ENCODE measurements around the gene KIF26B.

Gene KIF26B

DNA sequence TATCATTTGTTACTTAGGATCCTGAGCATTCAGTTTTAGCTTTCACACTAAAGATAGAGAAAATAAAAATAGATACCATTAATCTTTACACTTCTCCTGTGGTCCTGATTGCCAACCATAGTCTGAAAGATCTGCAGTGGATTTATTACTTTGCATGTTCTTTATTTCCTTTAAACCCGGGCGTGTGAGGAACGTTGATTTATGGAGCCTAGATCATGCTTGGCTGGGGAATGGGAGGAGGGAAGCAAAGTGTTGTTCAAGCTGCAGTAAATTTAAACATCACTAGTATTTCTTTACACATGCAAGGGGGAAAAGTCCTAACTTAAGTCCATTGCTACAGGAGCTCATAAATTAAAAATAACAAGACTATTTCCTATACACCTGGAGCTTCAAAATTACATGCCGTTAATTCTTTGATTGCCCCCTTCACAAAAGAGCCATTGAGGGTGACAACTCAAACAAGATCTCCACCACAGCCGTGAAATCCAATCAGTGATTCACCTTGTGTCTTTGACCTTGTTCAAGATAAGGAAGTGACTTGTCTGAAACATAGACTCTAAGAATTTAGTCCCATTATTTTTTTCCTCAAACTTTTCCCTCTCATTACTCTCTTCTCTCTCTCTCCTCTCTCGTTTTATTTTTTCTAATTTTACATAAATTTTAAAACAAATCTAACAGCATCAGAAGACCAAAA, 282.7 kb downstream of the KIF26B start:
- no peak for DNase-seq

DNA sequence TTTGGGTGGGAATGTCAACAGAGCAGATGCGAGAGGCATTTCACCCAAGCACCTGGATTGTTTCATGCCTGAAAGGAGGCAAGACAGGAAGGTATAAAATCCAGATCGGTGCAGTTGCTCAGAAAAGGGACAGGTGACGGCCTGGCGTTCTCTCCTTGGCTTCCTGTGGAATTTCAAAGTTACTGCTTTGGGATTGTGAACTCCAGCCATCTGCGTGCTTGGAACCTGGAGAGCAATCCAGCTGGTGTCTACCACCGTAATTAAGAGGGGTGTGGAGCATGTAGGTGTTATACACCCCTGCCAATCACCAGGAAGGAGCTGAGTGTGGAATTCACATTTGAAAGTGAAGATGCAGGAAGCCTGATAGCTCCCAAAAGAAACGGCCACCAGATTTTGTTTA, 286.1 kb downstream of the KIF26B start:
- DNase-seq: no peak

DNA sequence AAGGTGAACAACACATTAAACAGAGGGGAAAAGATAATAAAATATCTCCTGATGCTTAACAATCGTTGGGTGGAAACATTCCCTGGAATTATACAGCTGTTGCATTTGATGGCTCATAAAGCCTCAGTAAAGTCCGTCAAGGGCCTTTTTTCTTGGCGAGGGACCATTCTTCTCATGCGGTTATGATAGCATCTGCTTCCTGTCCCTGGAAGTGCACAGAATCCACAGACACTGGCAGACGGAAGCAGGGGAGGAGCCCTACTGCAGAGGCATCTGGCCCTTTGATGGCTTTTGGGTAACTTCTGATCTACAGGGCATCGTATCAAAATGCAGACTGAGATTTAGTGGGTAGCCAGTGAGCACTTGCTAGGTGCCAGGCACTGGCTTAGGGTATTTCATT, 286.9 kb downstream of the KIF26B start:
- DNase-seq: no peak

DNA sequence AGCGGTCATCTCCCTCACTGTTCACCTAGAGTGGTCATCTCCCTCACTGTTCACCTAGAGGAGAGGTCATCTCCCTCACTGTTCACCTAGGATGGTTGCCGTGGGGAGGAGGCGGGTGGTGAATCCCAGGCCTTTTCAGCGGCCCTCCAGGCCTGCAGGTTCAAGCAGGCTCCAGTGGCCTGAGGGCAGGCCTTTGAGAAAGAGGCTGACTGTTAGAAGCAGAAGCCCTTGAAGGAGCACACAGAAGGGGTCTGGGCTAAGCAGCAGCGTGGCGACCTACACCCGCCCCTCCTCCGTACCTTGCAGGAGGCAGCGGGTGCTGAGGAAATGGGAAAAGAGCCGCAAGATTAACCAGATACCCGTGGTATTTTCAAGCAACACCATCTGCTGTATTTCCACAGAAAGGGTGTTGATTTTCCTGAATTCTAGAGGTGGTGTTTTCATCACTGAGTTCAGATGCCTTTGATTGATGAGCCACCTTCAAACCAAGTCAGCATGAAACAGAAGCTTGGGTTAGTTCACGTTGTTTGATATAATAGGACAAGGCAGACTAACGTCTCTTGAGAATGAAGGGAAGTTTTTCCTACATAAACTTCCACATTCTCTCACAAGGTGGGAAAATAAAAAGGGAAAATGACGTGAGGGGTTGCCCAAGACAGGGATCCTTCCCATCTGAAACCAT, 289.5 kb downstream of the KIF26B start:
- DNase-seq: no peak

DNA sequence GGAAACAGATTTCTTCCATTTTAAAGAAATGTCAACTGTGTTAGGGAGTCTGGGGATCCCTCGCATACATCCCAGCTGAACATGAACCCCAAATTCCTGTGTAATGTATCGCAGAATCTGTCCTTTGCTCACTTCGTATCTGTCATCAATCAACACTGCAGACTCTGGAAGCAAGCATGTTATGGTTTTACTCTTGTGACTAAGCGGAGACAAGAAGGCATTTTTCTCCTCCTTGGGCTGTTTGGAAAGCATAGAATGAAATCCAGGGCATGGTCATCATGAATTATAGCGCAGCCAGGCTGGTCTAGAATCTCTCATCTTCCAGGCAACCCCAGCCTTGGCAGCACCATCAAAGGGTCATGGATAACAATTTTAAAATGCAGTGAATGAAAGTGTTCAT, 290.2 kb downstream of the KIF26B start:
- DNase-seq: no peak

DNA sequence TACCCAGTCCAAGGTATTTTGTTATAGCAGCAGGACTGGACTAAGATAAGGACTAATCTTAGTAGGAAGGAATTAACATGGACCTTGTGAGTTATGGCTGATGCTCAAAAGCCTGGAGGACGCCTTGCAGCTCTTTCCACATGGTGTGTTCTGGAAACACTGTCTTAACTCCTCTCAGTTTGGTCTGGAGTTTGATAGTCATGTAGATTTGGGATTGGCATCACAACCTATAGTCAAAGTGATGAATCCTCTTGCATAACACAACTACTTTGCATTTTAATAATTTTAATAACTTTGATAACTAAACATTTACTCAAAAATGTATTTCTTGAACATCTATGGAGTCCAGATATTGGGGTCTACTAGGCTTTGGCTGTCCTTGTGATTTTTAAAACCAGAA, 293.7 kb downstream of the KIF26B start:
- no peak for DNase-seq

DNA sequence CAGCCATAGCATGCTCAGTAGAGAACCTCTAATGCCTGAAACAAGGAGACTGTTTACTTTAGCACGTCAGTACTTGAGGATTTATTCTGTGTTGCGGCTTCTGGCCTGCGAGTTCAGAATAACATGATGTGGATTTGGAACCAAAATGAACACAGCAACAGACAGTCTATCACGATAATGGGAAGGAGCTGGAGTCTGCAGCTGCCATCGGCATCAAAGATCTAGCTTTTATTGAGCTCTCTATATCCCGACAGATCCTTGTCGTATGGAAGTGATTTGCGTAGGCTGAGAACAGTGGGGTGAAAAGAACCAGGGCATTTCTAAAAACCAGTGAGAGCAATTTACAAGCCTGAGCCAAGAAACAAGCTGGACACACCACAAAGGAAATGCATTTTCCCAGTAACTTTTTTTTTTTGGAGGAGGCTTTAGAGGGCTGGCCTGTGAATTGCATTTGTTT, 294.2 kb downstream of the KIF26B start:
- no peak for DNase-seq

DNA sequence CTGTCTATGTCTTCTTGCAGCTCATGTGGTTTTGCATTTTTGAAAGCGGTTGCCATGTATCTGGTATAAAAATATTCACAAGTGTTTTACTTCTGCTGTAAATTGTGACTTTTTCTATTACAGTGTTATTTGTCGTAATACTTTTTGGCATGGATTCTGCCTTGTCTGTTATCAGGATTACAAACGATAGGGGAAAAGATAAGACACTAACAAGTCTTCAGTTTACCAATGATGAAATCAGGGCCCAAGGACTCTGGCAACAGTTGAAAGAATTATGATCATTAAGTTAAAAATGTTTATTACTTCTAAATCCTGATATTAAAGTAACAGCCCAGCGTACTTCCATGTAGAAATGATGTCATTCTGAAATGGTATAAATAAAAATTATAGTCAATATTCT, 298.8 kb downstream of the KIF26B start:
- DNase-seq: no peak

DNA sequence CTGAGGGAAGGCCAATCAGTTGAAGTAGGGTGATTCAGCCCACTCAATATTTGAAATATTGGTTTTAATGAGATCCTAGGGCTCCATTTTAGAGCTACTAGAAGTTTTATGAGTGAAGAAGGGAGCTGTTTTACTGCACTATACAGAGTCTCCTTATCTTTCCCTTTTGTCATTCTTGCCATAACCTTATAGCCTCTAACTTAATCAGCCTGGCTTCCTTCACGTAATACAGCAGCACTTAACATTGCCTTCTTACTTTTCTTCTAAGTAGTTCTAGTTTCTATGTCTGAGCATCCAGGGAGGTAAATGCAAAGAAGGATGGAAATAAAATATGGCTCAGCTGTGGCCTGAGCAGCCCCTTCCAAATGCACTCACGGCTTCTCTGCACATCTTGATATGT, 299.3 kb downstream of the KIF26B start:
- DNase-seq: no peak

DNA sequence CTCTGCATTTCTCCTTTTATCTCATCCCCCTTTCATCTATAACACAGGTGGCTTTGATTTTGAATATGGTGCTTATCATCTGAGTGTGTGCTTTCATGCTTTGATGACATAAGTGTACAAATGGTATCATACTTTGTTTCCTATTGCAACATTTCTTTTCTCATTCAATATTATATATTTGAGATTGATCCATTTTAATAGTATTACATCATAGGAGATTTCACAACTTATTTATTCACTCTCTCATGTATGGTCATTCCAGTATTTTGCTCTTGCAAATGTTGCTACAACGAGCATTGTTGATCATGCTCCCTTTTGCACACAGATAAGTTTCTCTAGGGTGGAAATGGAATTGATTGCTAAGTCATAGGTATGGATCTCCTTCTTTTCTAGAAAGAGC, 302.8 kb downstream of the KIF26B start:
- no peak for DNase-seq

DNA sequence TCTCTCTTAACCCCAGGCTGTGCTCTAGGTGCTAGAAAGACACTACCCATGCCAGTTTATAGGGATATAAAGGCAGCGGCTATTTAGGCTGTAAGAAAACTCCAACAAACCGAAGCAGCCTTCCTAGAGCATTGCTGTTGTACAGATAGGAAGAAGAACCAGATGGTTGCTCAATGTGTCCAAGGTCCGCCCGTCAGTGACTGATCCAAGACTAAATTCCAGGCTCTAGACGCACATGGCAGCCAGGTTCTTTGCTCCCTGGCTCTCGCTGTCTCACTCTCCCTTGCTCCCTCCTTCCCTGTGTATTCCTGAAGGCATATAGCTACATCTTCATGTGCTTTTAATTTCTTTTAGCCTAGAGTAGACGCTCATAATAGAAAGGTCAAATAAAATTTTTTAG, 303.4 kb downstream of the KIF26B start:
- no peak for DNase-seq

DNA sequence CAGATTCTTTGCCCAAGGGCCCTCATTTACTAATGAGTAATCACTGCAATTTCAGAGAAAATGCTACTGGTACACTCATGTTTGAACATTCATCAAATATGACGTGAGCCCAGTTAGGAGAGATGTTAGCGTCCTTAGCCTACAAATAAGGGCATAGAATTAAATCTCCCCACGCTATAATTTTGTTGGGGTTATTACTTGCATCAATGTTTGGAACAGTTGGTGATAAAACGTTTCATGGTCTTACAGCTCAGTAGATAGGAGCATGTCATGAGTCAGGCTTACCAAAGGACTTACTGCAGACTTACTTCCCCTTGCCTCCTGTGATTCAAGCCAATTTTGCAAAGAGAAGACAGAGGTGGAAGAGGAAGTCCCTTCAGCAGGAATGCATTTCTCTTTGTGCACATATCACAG, 304.0 kb downstream of the KIF26B start:
- peak; percentile 3 to 11 for DNase-seq

DNA sequence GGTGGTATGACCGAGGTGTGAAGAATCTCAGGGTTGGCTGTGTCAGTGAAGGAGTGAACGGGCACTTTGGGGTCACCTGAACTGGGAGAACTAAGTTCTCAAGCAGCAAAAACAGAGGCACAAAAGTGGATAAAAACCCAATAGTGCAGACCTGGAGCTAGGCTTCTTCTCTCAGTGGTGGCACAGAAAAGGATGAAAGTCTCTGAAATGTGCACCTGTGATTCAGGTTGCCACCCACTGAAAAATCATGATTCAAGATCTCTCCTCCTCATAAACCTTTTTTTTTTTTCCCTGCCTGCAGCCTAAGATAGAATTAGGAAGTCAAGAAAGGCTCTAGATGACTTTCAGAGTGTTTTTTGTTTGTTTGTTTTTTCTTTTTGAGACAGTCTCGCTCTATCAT, 304.8 kb downstream of the KIF26B start:
- DNase-seq: no peak

DNA sequence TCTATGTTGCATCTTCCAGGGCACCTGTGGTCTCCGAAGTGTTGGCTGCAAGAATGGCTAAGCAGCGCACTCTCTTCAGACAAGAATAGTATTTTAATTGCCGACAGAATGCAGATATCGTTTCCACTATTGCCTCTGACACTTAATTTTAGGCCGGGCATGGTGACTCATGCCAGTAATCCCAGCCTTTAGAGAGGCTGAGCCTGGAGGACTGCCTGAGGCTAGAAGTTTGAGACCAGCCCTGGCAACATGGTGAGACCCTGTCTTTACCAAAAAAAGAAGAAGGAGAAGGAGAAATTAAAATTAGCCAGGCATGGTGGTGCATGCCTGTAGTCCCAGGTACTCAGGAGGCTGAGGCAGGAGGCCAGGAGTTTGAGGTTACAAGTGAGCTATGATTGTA, 306.9 kb downstream of the KIF26B start:
- no peak for DNase-seq

DNA sequence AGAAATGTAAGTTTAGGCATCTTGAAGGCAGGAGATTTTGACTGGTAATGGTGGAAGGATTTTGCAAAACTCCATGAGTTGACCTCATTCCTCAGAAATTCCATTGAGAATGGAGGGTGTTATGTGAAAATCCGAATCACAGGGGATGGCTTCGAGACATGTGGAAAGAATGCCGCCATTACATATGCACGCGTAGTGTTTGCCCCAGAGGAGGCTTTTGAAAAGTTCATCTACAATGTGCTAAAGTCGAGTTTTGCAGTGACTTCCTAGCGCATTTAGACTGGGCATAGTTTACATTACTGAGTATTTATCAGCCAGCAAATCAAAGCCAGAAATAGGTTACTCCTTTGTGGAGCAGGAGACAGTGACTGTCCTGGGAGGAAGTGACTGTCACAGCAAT, 307.4 kb downstream of the KIF26B start:
- DNase-seq: no peak

DNA sequence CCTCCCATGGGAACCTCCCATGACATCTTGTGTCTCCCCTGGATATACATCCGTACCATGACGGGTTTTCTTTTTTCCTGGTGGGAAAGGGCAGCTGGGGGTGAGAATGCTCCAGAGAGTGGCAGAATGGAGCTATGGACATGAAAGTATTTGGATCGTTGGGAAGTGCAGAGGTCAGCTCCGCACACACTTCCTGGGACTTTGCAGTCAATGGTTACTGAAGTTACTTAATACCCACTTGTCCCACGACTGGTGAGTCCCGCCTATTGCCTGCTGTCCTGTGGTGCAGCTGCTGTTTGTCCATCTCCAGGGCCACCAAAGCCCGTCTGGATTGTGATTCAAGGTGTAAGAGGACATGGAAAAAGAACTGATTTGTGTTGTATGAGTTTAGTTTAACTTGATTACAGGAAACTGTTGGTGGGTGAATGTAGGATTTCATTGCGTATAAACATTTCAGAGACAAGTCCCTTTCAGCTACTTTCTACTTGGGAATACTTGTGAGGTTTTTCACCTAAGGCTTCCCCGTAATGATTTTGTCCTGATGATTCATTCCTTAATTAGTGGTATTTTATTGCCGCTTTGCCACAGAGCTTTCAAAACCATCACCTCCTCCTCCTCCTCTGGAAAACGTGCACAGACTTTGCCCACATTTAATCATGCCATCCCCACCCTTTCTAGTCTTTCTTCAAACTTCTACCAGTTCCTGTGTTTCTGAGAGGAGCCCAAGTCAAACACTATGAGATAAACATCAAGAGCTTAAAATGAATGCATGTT, 308.8 kb downstream of the KIF26B start:
- DNase-seq: no peak

DNA sequence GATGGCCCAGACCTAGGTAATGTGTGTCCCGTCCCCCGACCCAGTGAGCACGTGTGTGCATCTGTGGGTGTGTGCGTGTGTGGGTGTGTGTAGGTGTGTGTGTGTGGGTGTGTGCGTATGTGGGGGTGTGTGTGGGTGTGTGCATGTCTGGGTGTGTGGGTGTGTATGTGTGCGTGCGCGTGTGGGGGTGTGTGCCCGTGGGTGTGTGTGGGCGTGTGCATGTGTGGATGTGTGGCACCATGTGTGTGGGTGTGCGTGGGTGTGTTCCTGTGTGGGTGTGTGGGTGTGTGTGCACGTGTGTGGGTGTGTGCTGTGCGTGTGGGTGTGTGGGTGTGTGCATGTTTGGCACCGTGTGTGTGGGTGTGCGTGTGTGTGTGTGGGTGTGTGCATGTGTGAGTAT, 309.5 kb downstream of the KIF26B start:
- no peak for DNase-seq

DNA sequence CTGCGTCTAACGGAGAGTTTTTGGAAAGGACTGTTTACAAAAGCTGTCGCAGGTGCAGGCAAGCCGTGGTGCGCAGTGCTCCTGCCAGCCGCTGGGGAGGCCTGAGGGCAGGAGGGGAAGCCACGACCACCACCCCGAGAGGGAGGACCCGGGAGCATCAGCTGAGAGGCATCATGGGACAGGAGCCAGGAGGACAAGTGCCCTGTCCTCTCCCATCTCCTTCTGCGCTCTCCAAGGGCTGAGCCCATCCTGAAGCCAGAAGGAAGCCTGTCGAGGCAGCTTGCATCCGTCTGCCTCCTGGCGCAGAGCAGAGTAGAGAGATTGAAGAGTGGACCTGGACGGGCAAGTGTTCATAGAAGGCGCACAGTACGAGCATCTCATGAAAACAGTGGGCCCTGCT, 310.9 kb downstream of the KIF26B start:
- DNase-seq: no peak

DNA sequence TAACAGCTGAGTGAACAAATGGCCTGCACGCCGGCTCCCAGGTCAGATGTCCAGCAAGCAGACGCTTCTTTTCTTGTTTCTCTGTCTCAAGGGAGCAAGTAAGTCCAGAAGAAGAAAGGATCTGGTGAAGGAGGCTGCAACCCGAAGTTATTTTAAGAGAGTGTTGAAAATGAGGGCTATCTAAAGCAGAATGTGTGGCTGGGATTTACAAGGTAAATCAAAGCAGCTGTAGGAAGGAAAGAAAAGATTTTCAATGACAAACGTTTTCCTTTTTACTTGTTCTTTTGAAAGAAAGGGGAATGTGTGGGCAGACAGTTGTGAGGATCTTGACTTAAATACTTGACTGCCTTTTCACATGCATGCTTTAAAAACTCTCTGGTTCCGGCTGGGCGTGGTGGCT, 311.5 kb downstream of the KIF26B start:
- DNase-seq: no peak

DNA sequence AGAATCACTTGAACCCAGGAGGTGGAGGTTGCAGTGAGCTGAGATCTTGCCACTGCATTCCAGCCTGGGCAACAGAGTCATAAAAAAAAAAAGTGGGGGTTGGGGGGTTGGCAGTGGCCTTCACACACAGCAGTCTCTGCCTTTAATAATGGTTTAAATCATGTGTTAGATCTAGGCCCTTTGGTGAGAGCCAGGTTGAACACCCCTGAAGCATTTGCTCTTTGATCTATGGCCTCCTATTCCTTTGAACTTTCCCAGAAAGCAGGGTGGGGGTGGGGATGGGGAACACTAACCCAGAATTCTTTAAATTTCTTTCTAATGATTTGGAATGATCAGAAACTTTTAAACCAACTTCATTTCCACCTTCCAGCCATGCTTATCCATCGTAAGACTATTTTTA, 313.0 kb downstream of the KIF26B start:
- DNase-seq: no peak

DNA sequence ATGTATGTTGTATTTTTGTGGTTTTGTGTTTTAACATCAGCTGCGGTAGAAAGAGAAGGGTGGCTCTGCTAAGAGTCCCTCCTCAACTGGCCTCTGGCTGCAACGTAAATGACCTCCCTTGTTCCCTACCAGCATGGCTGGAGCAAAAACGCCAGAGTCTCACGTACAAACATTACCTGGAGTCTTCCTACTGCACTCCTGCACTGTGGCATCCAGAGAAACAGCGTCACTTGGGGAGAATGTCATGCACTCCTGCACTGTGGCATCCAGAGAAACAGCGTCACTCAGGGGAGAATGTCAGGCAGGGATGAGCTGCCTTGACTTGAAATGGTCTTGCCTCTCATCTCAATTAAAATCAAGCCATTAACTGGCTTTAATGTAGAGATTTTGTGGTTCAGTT, 314.2 kb downstream of the KIF26B start:
- no peak for DNase-seq

DNA sequence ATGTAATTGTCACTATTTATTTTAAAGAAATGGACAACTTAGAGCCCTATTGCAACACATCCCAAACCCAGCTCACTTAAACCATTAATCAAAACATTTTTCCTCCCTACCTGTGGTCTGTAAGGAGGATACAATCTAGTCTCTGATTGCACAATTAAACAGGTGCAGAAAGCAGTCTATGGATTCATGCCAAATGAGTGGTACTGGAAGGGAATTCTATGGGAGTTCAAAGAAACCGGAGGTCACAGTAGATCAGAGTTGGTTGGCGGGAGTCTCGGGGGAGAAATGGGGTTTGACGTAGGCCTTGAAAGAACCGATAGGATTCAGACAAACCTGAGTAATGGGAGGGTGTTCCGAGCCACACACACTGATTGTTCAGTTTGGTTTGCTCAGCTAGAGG, 314.9 kb downstream of the KIF26B start:
- DNase-seq: no peak

DNA sequence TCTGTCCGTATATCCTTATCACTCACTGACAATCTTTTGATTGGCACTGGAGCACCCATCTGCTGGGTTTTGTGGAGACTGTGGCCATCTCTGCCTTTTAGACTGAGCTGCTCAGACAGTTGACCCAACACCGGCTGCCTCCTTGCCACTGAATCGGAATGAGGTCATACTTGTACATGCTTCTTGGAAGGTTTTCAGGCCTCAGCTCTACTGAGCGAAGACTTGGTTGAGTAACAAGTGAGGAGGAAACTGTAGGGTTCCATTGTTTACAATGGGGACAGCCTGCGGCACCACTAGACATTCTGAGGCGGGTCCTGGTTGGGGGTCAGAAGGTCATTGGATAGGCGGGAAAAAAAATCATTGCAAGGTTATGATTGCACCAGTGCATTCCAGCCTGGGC, 320.3 kb downstream of the KIF26B start:
- no peak for DNase-seq

DNA sequence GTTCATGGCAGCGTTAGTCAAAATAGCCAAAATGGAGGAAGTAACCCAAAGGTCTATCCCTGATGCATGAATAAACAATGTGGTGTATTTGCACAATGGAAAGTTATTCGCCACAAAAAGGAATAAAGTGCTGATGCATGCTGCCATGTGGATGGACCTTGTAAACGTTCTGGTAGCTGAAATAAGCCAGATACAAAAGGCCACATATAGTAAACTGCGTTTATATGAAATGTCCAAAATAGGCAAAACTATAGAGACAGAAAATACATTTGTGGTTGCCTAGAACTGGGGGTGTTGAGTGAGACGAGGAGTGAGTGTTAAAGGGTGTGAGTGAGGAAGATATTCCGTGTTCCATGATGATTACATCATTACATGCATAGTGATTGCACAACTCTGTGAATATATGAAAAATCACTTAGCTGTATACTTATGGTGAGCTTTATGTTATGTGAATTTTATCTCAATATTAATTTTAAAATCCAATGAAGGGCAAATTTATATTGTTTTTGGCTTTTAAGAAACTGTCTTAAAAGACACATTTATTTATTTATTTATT, 321.3 kb downstream of the KIF26B start:
- no peak for DNase-seq
